Activated naive CD8-positive, alpha-beta T cell (primary cell): ENCODE measurements around the gene LHX3.

Experiments
- H3K27ac Mint-ChIP-seq: one replicate; pipeline ENCODE4 v1.8.0; 2021; ENCODE audit warnings: mixed read lengths
- H3K27me3 Mint-ChIP-seq: one replicate; pipeline ENCODE4 v1.8.0; 2021; ENCODE audit warnings: mixed read lengths
- H3K36me3 Mint-ChIP-seq: one replicate; pipeline ENCODE4 v1.8.0; 2021; ENCODE audit warnings: mixed read lengths
- H3K4me1 Mint-ChIP-seq: one replicate; pipeline ENCODE4 v1.8.0; 2021; ENCODE audit warnings: low read depth, mixed read lengths
- H3K4me3 Mint-ChIP-seq: one replicate; pipeline ENCODE4 v1.8.0; 2021; ENCODE audit warnings: mild to moderate bottlenecking, mixed read lengths
- H3K9me3 Mint-ChIP-seq: one replicate; pipeline ENCODE4 v1.8.0; 2021; ENCODE audit warnings: low read depth, mixed read lengths

Gene LHX3

GRCh38 chr9:136223871-136224640, 19.1 kb upstream of the LHX3 start:
- Mint-ChIP-seq H3K4me1 (peaks cover 8% of the 10 kb centered on the region), H3K27ac (no peak overlapping the region), H3K9me3 (no peaks in the 10 kb centered on the region), H3K36me3 (peaks cover 3% of the 10 kb centered on the region), H3K27me3 (no peaks in the 10 kb centered on the region), H3K4me3 (no peak overlapping the region)

DNA sequence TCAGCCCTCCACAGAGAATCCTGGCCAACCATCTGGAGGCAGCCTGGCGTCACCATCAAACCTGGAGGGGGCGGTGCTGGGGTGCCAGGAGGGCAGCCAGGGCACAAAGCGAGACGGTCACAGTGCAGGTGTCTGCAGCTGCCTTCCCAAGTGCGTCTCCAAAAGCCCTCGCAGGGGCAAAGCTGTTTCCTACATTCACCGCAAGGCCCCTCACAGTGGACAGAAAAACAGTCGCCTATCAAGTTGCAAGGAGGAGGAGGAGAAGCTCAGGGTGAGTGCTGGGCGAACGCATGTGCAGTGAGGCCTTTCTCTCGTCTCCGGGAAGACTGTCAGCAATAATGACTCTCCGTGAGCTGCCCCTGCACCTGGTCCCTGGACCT, 18.0 kb upstream of the LHX3 start:
- Mint-ChIP-seq H3K36me3 (peaks cover 3% of the 10 kb centered on the region), H3K4me3 (no peak overlapping the region), H3K4me1 (peaks cover 4% of the 10 kb centered on the region), H3K9me3 (no peaks in the 10 kb centered on the region), H3K27me3 (no peaks in the 10 kb centered on the region), H3K27ac (no peak overlapping the region)

- Mint-ChIP-seq H3K27ac (no peak overlapping the region), H3K36me3 (peaks cover 3% of the 10 kb centered on the region), H3K27me3 (no peaks in the 10 kb centered on the region), H3K9me3 (no peaks in the 10 kb centered on the region), H3K4me1 (peaks cover 3% of the 10 kb centered on the region), H3K4me3 (no peak overlapping the region)
These were observed 17.4 kb upstream of the LHX3 start for GRCh38 chr9:136222166-136222905.

GRCh38 chr9:136220017-136220729, 15.2 kb upstream of the LHX3 start:
- Mint-ChIP-seq H3K36me3 (peaks cover 5% of the 10 kb centered on the region), H3K27ac (no peak overlapping the region), H3K4me3 (no peak overlapping the region), H3K27me3 (no peaks in the 10 kb centered on the region), H3K9me3 (no peaks in the 10 kb centered on the region), H3K4me1 (peaks cover 3% of the 10 kb centered on the region)

DNA sequence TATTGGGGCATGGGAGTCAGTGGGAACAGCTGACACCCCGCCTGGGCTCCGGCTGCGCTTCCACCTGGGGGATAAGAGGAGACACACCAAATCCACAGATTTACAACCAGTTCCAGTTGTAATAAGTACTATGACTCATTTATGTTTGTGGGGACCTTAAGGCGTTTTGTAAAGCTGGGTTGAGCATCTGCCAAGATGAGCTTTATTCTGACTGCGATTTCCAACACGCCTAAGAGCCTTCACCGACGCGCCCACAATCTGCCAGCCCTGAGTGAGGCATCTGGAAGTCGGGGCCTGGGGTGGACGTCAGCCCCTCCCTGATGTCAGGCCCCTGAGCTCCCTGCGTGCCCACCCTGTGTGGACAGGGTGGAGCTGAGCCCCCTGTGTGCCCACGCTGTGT, 14.3 kb upstream of the LHX3 start:
- no peaks in the 10 kb centered on the region for H3K4me1 Mint-ChIP-seq
- no peak overlapping the region for H3K4me3 Mint-ChIP-seq
- peaks cover 5% of the 10 kb centered on the region for H3K36me3 Mint-ChIP-seq
- H3K27me3 Mint-ChIP-seq = no peaks in the 10 kb centered on the region
- no peak overlapping the region for H3K27ac Mint-ChIP-seq
- no peaks in the 10 kb centered on the region for H3K9me3 Mint-ChIP-seq

DNA sequence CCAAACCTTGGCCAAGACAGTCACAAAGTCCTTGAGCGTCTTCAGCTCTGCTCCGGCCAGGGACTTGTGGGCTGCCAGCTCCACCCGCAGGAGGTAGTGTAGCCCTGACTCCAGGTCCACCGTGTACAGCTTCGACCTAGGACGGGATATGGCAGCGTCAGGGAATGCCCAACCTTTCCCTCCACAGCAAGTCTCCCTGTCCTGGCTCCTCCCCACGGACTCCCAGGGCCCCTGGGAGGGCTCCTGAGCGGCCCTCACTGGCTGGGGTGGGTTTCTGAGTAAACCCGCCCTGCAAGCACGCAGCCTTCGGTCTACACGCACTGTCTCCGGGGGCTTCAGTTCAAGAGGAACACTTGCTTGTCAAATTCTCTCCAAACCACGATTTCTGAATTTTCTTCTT, 13.7 kb upstream of the LHX3 start:
- H3K36me3 Mint-ChIP-seq = peaks cover 8% of the 10 kb centered on the region
- no peaks in the 10 kb centered on the region for H3K4me1 Mint-ChIP-seq
- H3K27me3 Mint-ChIP-seq = no peaks in the 10 kb centered on the region
- no peak overlapping the region for H3K4me3 Mint-ChIP-seq
- no peaks in the 10 kb centered on the region for H3K9me3 Mint-ChIP-seq
- no peak overlapping the region for H3K27ac Mint-ChIP-seq

- H3K9me3 Mint-ChIP-seq = no peaks in the 10 kb centered on the region
- no peak overlapping the region for H3K27ac Mint-ChIP-seq
- H3K27me3 Mint-ChIP-seq = no peaks in the 10 kb centered on the region
- no peak overlapping the region for H3K4me3 Mint-ChIP-seq
- peaks cover 9% of the 10 kb centered on the region for H3K36me3 Mint-ChIP-seq
- H3K4me1 Mint-ChIP-seq = no peaks in the 10 kb centered on the region
These were observed 13.3 kb upstream of the LHX3 start for GRCh38 chr9:136218271-136218670.

DNA sequence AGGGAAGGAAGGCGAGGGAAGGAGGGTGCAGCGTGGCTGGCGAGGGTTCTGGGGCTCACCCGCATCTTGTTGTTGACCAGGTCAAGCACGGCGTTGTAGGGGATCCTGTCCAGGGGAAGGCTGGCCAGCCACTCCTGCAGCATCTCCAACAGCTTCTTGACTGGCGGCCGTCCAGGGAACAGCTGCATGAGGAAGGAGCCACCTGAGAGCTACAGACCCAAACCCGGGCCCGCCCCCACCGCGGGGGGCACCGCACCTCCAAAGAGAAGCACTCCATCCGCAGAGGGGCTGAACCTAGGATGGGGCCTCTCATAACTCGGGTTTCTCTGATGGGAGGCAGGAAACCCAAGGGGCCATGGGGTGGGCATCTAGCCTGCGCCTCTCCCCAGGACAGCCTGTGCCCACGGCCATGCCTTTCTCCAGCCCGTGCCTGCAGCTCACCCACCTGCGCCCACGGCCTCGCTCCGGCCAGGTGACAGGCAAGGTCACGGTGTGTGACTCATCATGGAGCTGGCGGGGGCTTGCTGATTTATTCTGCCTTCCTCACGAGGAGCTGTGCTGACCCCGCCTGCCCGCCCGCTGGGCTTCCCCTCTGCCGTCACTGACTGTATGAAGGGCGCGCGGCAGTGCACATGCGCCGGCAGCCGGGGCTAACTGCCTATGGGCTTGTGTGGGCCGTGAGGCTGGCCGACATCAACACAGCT, 11.8 kb upstream of the LHX3 start:
- H3K27me3 Mint-ChIP-seq = no peaks in the 10 kb centered on the region
- no peak overlapping the region for H3K27ac Mint-ChIP-seq
- no peaks in the 10 kb centered on the region for H3K9me3 Mint-ChIP-seq
- peaks cover 9% of the 10 kb centered on the region for H3K36me3 Mint-ChIP-seq
- no peaks in the 10 kb centered on the region for H3K4me1 Mint-ChIP-seq
- no peak overlapping the region for H3K4me3 Mint-ChIP-seq

- Mint-ChIP-seq H3K27ac (no peak overlapping the region), H3K4me1 (no peaks in the 10 kb centered on the region), H3K36me3 (peaks cover 9% of the 10 kb centered on the region), H3K9me3 (no peaks in the 10 kb centered on the region), H3K4me3 (no peak overlapping the region), H3K27me3 (no peaks in the 10 kb centered on the region)
These were observed 8.8 kb upstream of the LHX3 start for GRCh38 chr9:136213733-136214132.

DNA sequence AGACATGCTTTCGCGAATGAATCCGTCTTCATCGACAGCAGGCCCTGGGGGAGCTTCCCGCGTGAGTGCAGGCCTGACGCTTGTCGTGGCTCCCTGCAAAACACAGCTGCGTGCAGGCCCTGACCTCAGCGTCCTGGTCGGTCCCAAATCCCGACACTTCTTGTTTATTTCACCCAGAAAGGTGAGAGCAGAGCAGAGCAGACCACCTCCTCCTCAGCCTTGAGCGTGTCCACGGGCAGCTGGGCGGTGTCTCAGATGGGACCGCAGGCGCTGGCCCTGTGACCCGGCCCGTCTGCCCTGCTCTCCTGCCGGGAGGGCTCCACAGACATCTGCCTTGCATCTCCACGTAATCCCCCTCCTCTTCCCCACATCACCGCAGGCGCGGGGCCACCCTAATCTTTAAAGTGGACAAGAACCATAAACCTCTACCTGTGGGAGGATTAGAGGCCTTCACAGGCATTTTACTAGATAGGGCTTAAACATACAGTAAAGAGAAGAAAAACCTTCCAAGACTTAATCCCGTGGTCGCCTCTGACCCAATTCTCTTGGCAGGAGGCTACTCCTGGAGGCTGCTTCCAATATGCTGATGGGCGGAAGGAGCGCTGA, 7.5 kb upstream of the LHX3 start:
- Mint-ChIP-seq H3K27ac (no peak overlapping the region), H3K36me3 (peaks cover 9% of the 10 kb centered on the region)

DNA sequence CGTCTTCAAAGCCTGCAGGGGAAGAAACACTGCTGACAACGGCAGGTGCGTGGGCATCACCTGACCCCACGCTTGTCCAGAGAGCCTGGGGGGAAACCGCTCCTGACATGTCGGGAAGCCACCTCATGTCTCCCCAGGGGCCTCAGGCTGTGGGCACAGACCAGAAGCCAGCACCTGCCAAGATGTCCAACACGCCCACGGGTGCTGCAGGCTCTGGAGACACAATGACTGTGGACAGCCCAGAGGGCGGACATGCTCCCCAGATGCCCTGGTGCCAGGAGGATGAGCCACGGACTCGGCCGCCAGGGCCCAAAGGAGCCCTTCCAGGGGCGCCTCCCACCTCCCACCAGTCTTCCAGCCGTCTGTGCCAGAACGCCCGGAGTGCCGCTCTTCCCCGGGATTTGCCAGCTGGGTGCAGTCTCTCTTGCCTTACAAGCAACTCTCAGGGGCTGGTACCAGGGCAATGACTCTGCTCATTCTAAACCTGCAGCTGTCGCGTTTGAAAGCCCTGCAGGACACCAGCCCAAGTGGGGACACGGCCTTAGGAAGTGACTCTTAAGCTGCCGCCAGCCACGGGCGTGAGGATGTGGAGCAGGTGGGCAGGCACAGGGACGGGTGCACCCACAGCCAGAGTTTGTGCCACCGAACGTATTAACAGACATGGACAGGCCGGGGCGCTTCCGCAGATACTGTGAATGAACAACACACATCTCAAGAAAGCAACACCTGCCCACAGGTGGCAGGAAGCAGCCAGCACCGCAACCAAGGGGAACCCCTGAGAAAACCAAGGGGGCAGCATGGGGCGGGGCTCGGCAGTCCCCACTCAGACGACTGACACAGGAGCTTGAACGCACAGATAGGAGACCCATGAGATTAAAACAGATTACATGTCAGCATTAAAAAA, 6.8 kb upstream of the LHX3 start:
- Mint-ChIP-seq H3K27me3 (no peaks in the 10 kb centered on the region), H3K9me3 (no peaks in the 10 kb centered on the region), H3K36me3 (peaks cover 14% of the 10 kb centered on the region), H3K4me1 (no peaks in the 10 kb centered on the region), H3K4me3 (no peak overlapping the region), H3K27ac (no peak overlapping the region)

More for the DNA sequence above, 7.5 kb upstream of the LHX3 start:
- no peaks in the 10 kb centered on the region for H3K27me3 Mint-ChIP-seq
- H3K4me3 Mint-ChIP-seq = no peak overlapping the region
- no peaks in the 10 kb centered on the region for H3K4me1 Mint-ChIP-seq
- H3K9me3 Mint-ChIP-seq = no peaks in the 10 kb centered on the region

DNA sequence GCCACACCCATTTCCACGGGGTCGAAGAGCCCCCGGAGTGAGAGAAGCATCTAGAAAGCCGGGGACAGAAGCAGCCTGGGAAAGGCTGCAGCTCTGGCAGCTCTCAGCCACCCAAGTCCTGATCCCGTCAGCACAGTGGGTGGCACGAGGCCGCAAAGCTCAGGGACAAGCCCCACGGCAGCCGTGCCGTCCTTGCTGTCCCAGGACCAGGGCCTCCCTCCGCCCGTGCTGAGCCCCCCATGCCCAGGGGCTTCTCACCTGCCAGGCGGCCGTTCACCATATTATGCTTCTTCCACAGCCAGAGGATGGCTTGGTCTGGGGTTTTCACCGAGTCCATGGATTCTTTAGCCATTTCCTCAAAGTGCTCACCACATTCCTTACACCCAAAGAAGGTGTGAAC, 6.1 kb upstream of the LHX3 start:
- Mint-ChIP-seq H3K36me3 (peaks cover 16% of the 10 kb centered on the region), H3K9me3 (no peaks in the 10 kb centered on the region), H3K27ac (no peak overlapping the region), H3K4me1 (peaks cover 2% of the 10 kb centered on the region), H3K27me3 (peaks cover 1% of the 10 kb centered on the region), H3K4me3 (no peak overlapping the region)

- no peaks in the 10 kb centered on the region for H3K9me3 Mint-ChIP-seq
- no peak overlapping the region for H3K4me3 Mint-ChIP-seq
- H3K4me1 Mint-ChIP-seq = peaks cover 2% of the 10 kb centered on the region
- peaks cover 15% of the 10 kb centered on the region for H3K36me3 Mint-ChIP-seq
- no peak overlapping the region for H3K27ac Mint-ChIP-seq
- peaks cover 2% of the 10 kb centered on the region for H3K27me3 Mint-ChIP-seq
These were observed 5.3 kb upstream of the LHX3 start for GRCh38 chr9:136210276-136210675.

DNA sequence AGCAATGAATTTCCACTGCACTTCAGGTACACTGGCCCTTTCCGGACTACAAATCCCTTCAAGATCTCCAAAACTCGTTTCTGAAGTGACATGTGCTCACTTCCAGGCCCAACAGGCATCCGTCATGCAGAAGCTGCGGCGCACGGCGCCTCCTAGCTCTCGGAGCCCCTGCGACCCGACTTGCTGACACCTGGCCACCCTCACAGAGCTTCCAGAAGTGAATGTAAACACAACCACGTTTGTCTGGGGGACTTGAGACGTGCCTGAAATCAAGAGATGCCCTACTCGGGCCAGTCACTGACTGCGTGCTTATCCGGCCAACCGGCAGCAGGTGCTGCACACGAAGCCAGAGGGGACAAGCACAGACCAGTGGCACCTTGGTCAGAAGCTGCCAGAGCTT, 4.9 kb upstream of the LHX3 start:
- peaks cover 13% of the 10 kb centered on the region for H3K36me3 Mint-ChIP-seq
- H3K27ac Mint-ChIP-seq = no peak overlapping the region
- peaks cover 2% of the 10 kb centered on the region for H3K4me1 Mint-ChIP-seq
- peaks cover 2% of the 10 kb centered on the region for H3K27me3 Mint-ChIP-seq
- no peaks in the 10 kb centered on the region for H3K9me3 Mint-ChIP-seq
- H3K4me3 Mint-ChIP-seq = no peak overlapping the region
